HCT116 (cell line): ENCODE measurements around the gene HTR5A. TPM values are rescaled to one million over a fixed set of nuclear protein-coding genes. Genes with fewer than 3 reads are reported as not detected.

ENCODE experiments used
- ATAC-seq: fragments of 200-7000 bp; cut with Tn5 transposase; 2 replicates; pipeline ENCODE4 v1.9.1; 2020; ENCODE audit warnings: mild to moderate bottlenecking, moderate library complexity
- BruUV-seq: library from RNA; stranded (reverse); fragments of 400-500 nt; replicated peaks from 2 replicates; lab custom pipeline; 2021; lab: Mats Ljungman, UMichigan
- CTCF ChIA-PET: fragments of 300-600 bp; sonication (Branson Sonifier 250); formaldehyde crosslinking; loops from one replicate; lab custom pipeline; 2021; ENCODE audit warnings: antibody characterized with exemption; lab: Charles Lee
- POLR2A ChIA-PET: fragments of 300-600, 350-600 bp; sonication (Branson Sonifier 250); formaldehyde crosslinking; loops from one replicate; lab custom pipeline; 2021; ENCODE audit warnings: antibody characterized with exemption; lab: Charles Lee
- RAD21 ChIA-PET, 2 experiments: fragments of 300-600 bp; sonication (Branson Sonifier 250); formaldehyde crosslinking; loops; one replicate each; lab custom pipeline; 2023; ENCODE audit warnings: low total read pairs in 2 of 2; ENCODE audit not compliant: uncharacterized antibody in 2 of 2, unreplicated experiment in 2 of 2, low non-redundant PET in 1 of 2; lab: Charles Lee
- DNase-seq: peaks from one replicate; pipeline ENCODE4 v3.0.0-alpha.2; 2010; ENCODE audit warnings: low read depth, low spot score
- H2AFZ ChIP-seq: fragments of 200-600 bp; shearing (Covaris generic), sonication (generic); 2 replicates; pipeline ENCODE4 v1.6.1; 2017; ENCODE audit warnings: low read depth, mixed run types, mixed read lengths, antibody characterized with exemption, low read length; ENCODE audit not compliant: poor library complexity, severe bottlenecking
- H3K27ac ChIP-seq: 2 replicates; pipeline ENCODE4 v1.5.1; 2012; ENCODE audit warnings: low read depth, low read length
- H3K27me3 ChIP-seq: fragments of 200-600 bp; sonication (generic); 2 replicates; pipeline ENCODE4 v1.6.1; 2016; ENCODE audit warnings: mixed run types, low read length, mixed read lengths; ENCODE audit not compliant: insufficient read depth
- H3K36me3 ChIP-seq, 2 experiments: fragments of 200-500 bp in 1 of 2; fragments of 200-600 bp in 1 of 2; sonication (Bioruptor generic) in 1 of 2; sonication (generic) in 1 of 2; 2 replicates each; pipeline versions ENCODE4 v1.5.1 to v1.6.1; 2014 to 2016; ENCODE audit warnings: low read length in 2 of 2, inconsistent platforms in 1 of 2, mixed read lengths in 1 of 2, mixed run types in 1 of 2; ENCODE audit not compliant: insufficient read depth in 2 of 2, control insufficient read depth in 1 of 2
- H3K4me1 ChIP-seq, 2 experiments: fragments of 200-600 bp in 1 of 2; sonication (generic) in 1 of 2; 2 replicates each; pipeline versions ENCODE4 v1.5.1 to v1.6.1; 2012 to 2017; ENCODE audit warnings: low read length in 2 of 2, inconsistent platforms in 1 of 2, mild to moderate bottlenecking in 1 of 2, mixed read lengths in 1 of 2, mixed run types in 1 of 2, moderate library complexity in 1 of 2; ENCODE audit not compliant: insufficient read depth in 2 of 2, control insufficient read depth in 1 of 2
- H3K4me2 ChIP-seq: fragments of 200-600 bp; sonication (generic); 2 replicates; pipeline ENCODE4 v1.6.1; 2017; ENCODE audit warnings: mixed run types, low read length, mixed read lengths
- H3K4me3 ChIP-seq, 2 experiments: fragments of 200-600 bp in 1 of 2; sonication (generic) in 1 of 2; replicated peaks in 1 of 2; 2 replicates each; pipeline ENCODE4 v1.5.1; 2011 to 2016; ENCODE audit warnings: low read length in 2 of 2, control low read depth in 1 of 2, low read depth in 1 of 2, mild to moderate bottlenecking in 1 of 2, mixed read lengths in 1 of 2, mixed run types in 1 of 2
- H3K79me2 ChIP-seq: fragments of 200-600 bp; sonication (generic); 2 replicates; pipeline ENCODE4 v1.6.1; 2017; ENCODE audit warnings: mild to moderate bottlenecking, mixed run types, low read length, moderate library complexity, mixed read lengths; ENCODE audit not compliant: insufficient read depth
- H3K9ac ChIP-seq: fragments of 200-600 bp; sonication (generic); 2 replicates; pipeline ENCODE4 v1.6.1; 2016; ENCODE audit warnings: low read length, mixed read lengths
- H3K9me2 ChIP-seq: fragments of 200-600 bp; sonication (generic), shearing (Covaris generic); 2 replicates; pipeline ENCODE4 v1.6.1; 2017; ENCODE audit warnings: mixed run types, mild to moderate bottlenecking, moderate library complexity; ENCODE audit not compliant: insufficient read depth
- H3K9me3 ChIP-seq, 2 experiments: fragments of 200-500 bp in 1 of 2; fragments of 200-600 bp in 1 of 2; sonication (Bioruptor generic) in 1 of 2; sonication (generic) in 1 of 2; 2 replicates each; pipeline ENCODE4 v1.6.1; 2014 to 2017; ENCODE audit warnings: low read length in 2 of 2, mixed read lengths in 2 of 2, inconsistent platforms in 1 of 2, low read depth in 1 of 2, mild to moderate bottlenecking in 1 of 2, mixed run types in 1 of 2, moderate library complexity in 1 of 2; ENCODE audit not compliant: control insufficient read depth in 1 of 2, insufficient read depth in 1 of 2
- H4K20me1 ChIP-seq: fragments of 200-600 bp; sonication (generic), shearing (Covaris generic); 2 replicates; pipeline ENCODE4 v1.6.1; 2017; ENCODE audit warnings: mixed run types, mild to moderate bottlenecking, moderate library complexity; ENCODE audit not compliant: insufficient read depth
- CBX3 ChIP-seq: IDR thresholded peaks from 2 replicates; pipeline ENCODE4 v1.6.1; 2012; ENCODE audit warnings: low read depth
- CEBPB ChIP-seq: IDR thresholded peaks from 2 replicates; pipeline ENCODE4 v1.6.1; 2012; ENCODE audit warnings: low read depth
- CTCF ChIP-seq, 3 experiments: fragments of 200-600 bp in 1 of 3; sonication (generic) in 1 of 3; IDR thresholded peaks in 2 of 3; conservative IDR thresholded peaks in 1 of 3; 2 replicates each; pipeline ENCODE4 v1.5.1; 2012 to 2017; ENCODE audit warnings: low read depth in 2 of 3, low read length in 2 of 3, antibody characterized with exemption in 1 of 3, borderline replicate concordance in 1 of 3, control low read depth in 1 of 3, mild to moderate bottlenecking in 1 of 3, mixed read lengths in 1 of 3, mixed run types in 1 of 3, moderate library complexity in 1 of 3; ENCODE audit not compliant: insufficient read depth in 1 of 3
- ELF1 ChIP-seq: IDR thresholded peaks from 2 replicates; pipeline ENCODE4 v1.6.1; 2012; ENCODE audit warnings: low read depth, borderline replicate concordance
- EZH2 ChIP-seq: fragments of 200-600 bp; sonication (generic); IDR thresholded peaks from 2 replicates; pipeline ENCODE4 v1.6.1; 2017; ENCODE audit warnings: antibody characterized with exemption, mixed run types
- EZH2phosphoT487 ChIP-seq: fragments of 200-600 bp; IDR thresholded peaks from 2 replicates; pipeline ENCODE4 v1.6.1; 2018; ENCODE audit warnings: antibody characterized with exemption, borderline replicate concordance
- FOSL1 ChIP-seq: IDR thresholded peaks from 2 replicates; pipeline ENCODE4 v1.6.1; 2012; ENCODE audit warnings: low read depth
- POLR2A ChIP-seq: IDR thresholded peaks from 2 replicates; pipeline ENCODE4 v1.7.0; 2011; ENCODE audit warnings: borderline replicate concordance; ENCODE audit not compliant: insufficient read depth, insufficient read length; ENCODE audit errors: extremely low read depth
- SP1 ChIP-seq: IDR thresholded peaks from 2 replicates; pipeline ENCODE4 v1.6.1; 2012; ENCODE audit warnings: low read depth
- YY1 ChIP-seq: IDR thresholded peaks from 2 replicates; pipeline ENCODE4 v1.6.1; 2011; ENCODE audit warnings: low read length, low read depth, moderate library complexity, mild to moderate bottlenecking; ENCODE audit not compliant: insufficient replicate concordance; ENCODE audit errors: extremely low read depth
- intact Hi-C: fragments of 100-400 bp; cut with micrococcal nuclease; formaldehyde crosslinking; loops from 2 replicates; pipeline ENCODE4 v1.10.0; 2022
- total RNA-seq: library from RNA; stranded (reverse); gene quantifications from one replicate; pipeline ENCODE4 v1.2.1, GENCODE V29; 2021; ENCODE audit not compliant: unreplicated experiment

Gene HTR5A
- total RNA-seq, 1 experiment from 2014 or later: not detected

- Histone ChIP-seq H3K4me3 (no peak overlapping the region), H3K9ac (no peak overlapping the region)
- intact Hi-C loops: no loop called here
- no peak for ATAC-seq
- no peak for TF ChIP-seq YY1
- no peak for TF ChIP-seq SP1
- TF ChIP-seq EZH2phosphoT487: no peak
- TF ChIP-seq CTCF (IDR thresholded peaks at IDR 0.05 in 2 of 3, conservative IDR thresholded peaks at IDR 0.05 in 1 of 3; ENCODE audit: borderline replicate concordance in 1 of 3, insufficient read depth in 1 of 3, low read depth in 2 of 3, low read length in 2 of 3): no peak
- no peak for TF ChIP-seq ELF1
- no peak for TF ChIP-seq POLR2A
- no peak for TF ChIP-seq CBX3
- TF ChIP-seq EZH2: no peak
- no peak for TF ChIP-seq CEBPB
- TF ChIP-seq FOSL1: no peak
- TF ChIP-seq, all 23 proteins: peak for 0
- Histone ChIP-seq H3K36me3 (no peaks in the 10 kb centered on the region), H3K4me2 (no peak overlapping the region), H3K4me1 (no peaks in the 10 kb centered on the region), H4K20me1 (no peaks in the 10 kb centered on the region), H3K79me2 (no peaks in the 10 kb centered on the region), H3K27me3 (peaks cover 45% of the 10 kb centered on the region), H3K27ac (no peak overlapping the region), H3K9me3 (no peaks in the 10 kb centered on the region), H3K9me2 (no peaks in the 10 kb centered on the region), H2AFZ (no peak overlapping the region)
- CTCF ChIA-PET: no interaction called here
- POLR2A ChIA-PET: no interaction called here
- DNase-seq: no peak
- BruUV-seq: no TSS peak
- RAD21 ChIA-PET: no interaction called here
Observed at GRCh38 chr7:155108144-155108901, 38.2 kb downstream of the HTR5A start.
